GM21515 (cell line): ENCODE measurements around the gene NR0B2.
A peak's percentile ranks its signal among the peaks of the same experiment; 100 is the strongest.
"Not testable (repeated sequence)": the region's sequence is repeated elsewhere in the genome, so short reads cannot be mapped to it uniquely, and the experiment has no call there.

Experiments
- ATAC-seq: cut with Tn5 transposase; IDR thresholded peaks from one replicate; pipeline ENCODE4 v1.9.1; 2021; ENCODE audit not compliant: unreplicated experiment

NR0B2 gene

GRCh38 chr1:26889551-26890466, 24.0 kb downstream of the NR0B2 start, which contains the start of gene GPN2:
Gene GPN2 (minus strand): TSS chr1:26890283. CDS start chr1:26890096, 187 bp downstream.
- ATAC-seq: peak; percentile 89

- no peak for ATAC-seq
These were observed 25.5 kb downstream of the NR0B2 start for GRCh38 chr1:26888231-26888630.

- ATAC-seq: no peak
These were observed 26.6 kb downstream of the NR0B2 start for GRCh38 chr1:26887125-26887524.

- ATAC-seq: no peak
These were observed 30.9 kb downstream of the NR0B2 start for GRCh38 chr1:26882696-26883463.

GRCh38 chr1:26881611-26882010, 32.2 kb downstream of the NR0B2 start:
- ATAC-seq: not testable (repeated sequence)

GRCh38 chr1:26879793-26880192, 34.0 kb downstream of the NR0B2 start:
- no peak for ATAC-seq

GRCh38 chr1:26877326-26877725, 36.4 kb downstream of the NR0B2 start:
- no peak for ATAC-seq

- no peak for ATAC-seq
These were observed 38.9 kb downstream of the NR0B2 start for GRCh38 chr1:26874896-26875295.

- ATAC-seq: not testable (repeated sequence)
These were observed 40.7 kb downstream of the NR0B2 start for GRCh38 chr1:26873097-26873496.

GRCh38 chr1:26864610-26865480, 48.9 kb downstream of the NR0B2 start:
- peak; percentile 92 for ATAC-seq

- no peak for ATAC-seq
These were observed 50.1 kb downstream of the NR0B2 start for GRCh38 chr1:26863685-26864077.

- no peak for ATAC-seq
These were observed 50.7 kb downstream of the NR0B2 start, which contains the start of gene SFN for GRCh38 chr1:26862781-26863684. Gene SFN (plus strand): TSS chr1:26863149. CDS start chr1:26863213, 64 bp downstream.

GRCh38 chr1:26861889-26862378, 51.8 kb downstream of the NR0B2 start:
- ATAC-seq: no peak
